Endothelial cell of umbilical vein (primary cell): ENCODE data around the gene ZNF329. TPM values are rescaled to one million over a fixed set of nuclear protein-coding genes. Genes with fewer than 3 reads are reported as not detected.

Experiments used
- BruUV-seq: library from RNA; stranded (reverse); fragments of 400-500 nt; replicated peaks from 2 replicates; lab custom pipeline; 2021; lab: Mats Ljungman, UMichigan
- CTCF ChIA-PET: fragments of 300-600, 350-600 bp; sonication (Branson Sonifier 250); formaldehyde crosslinking; loops from one replicate; lab custom pipeline; 2021; ENCODE audit warnings: antibody characterized with exemption, inconsistent platforms; lab: Charles Lee
- POLR2A ChIA-PET: fragments of 300-600, 350-600 bp; sonication (Branson Sonifier 250); formaldehyde crosslinking; loops from one replicate; lab custom pipeline; 2021; ENCODE audit warnings: antibody characterized with exemption, inconsistent platforms; lab: Charles Lee
- DNase-seq: peaks from one replicate; pipeline ENCODE4 v3.0.0-alpha.2; 2011; ENCODE audit warnings: low read depth, low spot score
- FAIRE-seq: peaks from 2 replicates; lab custom pipeline; 2011; peaks lifted over from hg19 to GRCh38; lab: Jason Lieb, UNC
- H2AFZ ChIP-seq: 2 replicates; pipeline ENCODE4 v1.6.0; 2012; ENCODE audit warnings: low read depth, low read length, control low read depth, inconsistent platforms
- H3K27ac ChIP-seq: 2 replicates; pipeline ENCODE4 v1.5.1; 2011; ENCODE audit warnings: low read depth, mild to moderate bottlenecking, control low read depth, low read length, moderate library complexity; ENCODE audit not compliant: insufficient read depth
- H3K27me3 ChIP-seq, 2 experiments: 2 replicates each; pipeline versions ENCODE4 v1.6.0 to v1.6.1; 2011; ENCODE audit warnings: low read length in 2 of 2, mixed read lengths in 1 of 2; ENCODE audit not compliant: control insufficient read depth in 2 of 2, insufficient read depth in 2 of 2
- H3K36me3 ChIP-seq, 2 experiments: 2 replicates in 1 of 2; 3 replicates in 1 of 2; pipeline ENCODE4 v1.5.1; 2011; ENCODE audit warnings: low read length in 2 of 2, mild to moderate bottlenecking in 1 of 2, moderate library complexity in 1 of 2; ENCODE audit not compliant: control insufficient read depth in 2 of 2, insufficient read depth in 2 of 2; ENCODE audit errors: extremely low read depth in 1 of 2
- H3K4me1 ChIP-seq: 3 replicates; pipeline ENCODE4 v1.5.1; 2011; ENCODE audit warnings: mild to moderate bottlenecking, low read length; ENCODE audit not compliant: control insufficient read depth, insufficient read depth; ENCODE audit errors: extremely low read depth
- H3K4me2 ChIP-seq: 2 replicates; pipeline ENCODE4 v1.6.1; 2011; ENCODE audit warnings: low read length, control low read depth, mixed read lengths; ENCODE audit not compliant: insufficient read depth
- H3K4me3 ChIP-seq, 3 experiments: fragments of 200-600 bp in 1 of 3; sonication (generic), shearing (Covaris generic) in 1 of 3; replicated peaks in 1 of 3; 2 replicates each; pipeline ENCODE4 v1.5.1; 2011 to 2016; ENCODE audit warnings: control low read depth in 3 of 3, low read length in 3 of 3, mild to moderate bottlenecking in 2 of 3, inconsistent platforms in 1 of 3, low read depth in 1 of 3, moderate library complexity in 1 of 3; ENCODE audit not compliant: insufficient read depth in 1 of 3
- H3K79me2 ChIP-seq: 2 replicates; pipeline ENCODE4 v1.6.0; 2012; ENCODE audit warnings: low read length, inconsistent platforms; ENCODE audit not compliant: control insufficient read depth, insufficient read depth
- H3K9ac ChIP-seq: replicated peaks from 2 replicates; pipeline ENCODE3; 2011; ENCODE audit warnings: low read length, control low read depth; ENCODE audit not compliant: insufficient read depth; ENCODE audit errors: extremely low read depth
- H3K9me1 ChIP-seq: replicated peaks from 3 replicates; pipeline ENCODE4 v1.6.0; 2011; ENCODE audit warnings: mild to moderate bottlenecking, low read length; ENCODE audit not compliant: control insufficient read depth, insufficient read depth; ENCODE audit errors: extremely low read depth
- H3K9me3 ChIP-seq: replicated peaks from 2 replicates; pipeline ENCODE4 v1.5.1; 2012; ENCODE audit warnings: low read length, inconsistent platforms; ENCODE audit not compliant: control insufficient read depth, insufficient read depth
- H4K20me1 ChIP-seq: replicated peaks from 2 replicates; pipeline ENCODE3; 2011; ENCODE audit warnings: mild to moderate bottlenecking, low read length; ENCODE audit not compliant: control insufficient read depth, insufficient read depth; ENCODE audit errors: extremely low read depth
- CTCF ChIP-seq, 2 donors: IDR thresholded peaks; 1 replicate in 1 of 2; 2 replicates in 1 of 2; pipeline ENCODE4 v1.5.1; 2011; ENCODE audit warnings: low read length in 2 of 2, mild to moderate bottlenecking in 2 of 2, moderate library complexity in 2 of 2, control low read depth in 1 of 2, inconsistent platforms in 1 of 2, low read depth in 1 of 2; ENCODE audit not compliant: insufficient read depth in 1 of 2; ENCODE audit errors: extremely low read depth in 1 of 2
- EZH2 ChIP-seq: IDR thresholded peaks from 2 replicates; pipeline ENCODE4 v1.6.1; 2012; ENCODE audit warnings: borderline replicate concordance, low read depth, mild to moderate bottlenecking, moderate library complexity, low read length, inconsistent platforms; ENCODE audit not compliant: severe bottlenecking
- FOS ChIP-seq: IDR thresholded peaks from 2 replicates; pipeline ENCODE4 v1.6.1; 2011; ENCODE audit warnings: mild to moderate bottlenecking, low read length, moderate library complexity, borderline replicate concordance; ENCODE audit not compliant: insufficient read depth
- GATA2 ChIP-seq: IDR thresholded peaks from 2 replicates; pipeline ENCODE4 v1.7.0; 2011; ENCODE audit warnings: low read depth, mild to moderate bottlenecking, moderate library complexity, mixed read lengths, low read length; ENCODE audit not compliant: insufficient read length, insufficient read depth
- JUN ChIP-seq: IDR thresholded peaks from 2 replicates; pipeline ENCODE4 v1.6.1; 2011; ENCODE audit warnings: borderline replicate concordance, low read depth; ENCODE audit not compliant: insufficient read length, insufficient read depth
- MAX ChIP-seq: IDR thresholded peaks from 2 replicates; pipeline ENCODE4 v1.6.1; 2011; ENCODE audit not compliant: insufficient read depth, insufficient read length
- MYC ChIP-seq: IDR thresholded peaks from one replicate; pipeline ENCODE4 v1.6.1; 2011; ENCODE audit warnings: mild to moderate bottlenecking, low read depth, low read length
- POLR2A ChIP-seq: IDR thresholded peaks from 2 replicates; pipeline ENCODE4 v1.6.1; 2012; ENCODE audit warnings: low read depth, mild to moderate bottlenecking, control low read depth, low read length
- POLR2AphosphoS5 ChIP-seq: IDR thresholded peaks from 2 replicates; pipeline ENCODE4 v1.6.1; 2012; ENCODE audit warnings: low read depth, mild to moderate bottlenecking, control low read depth, low read length, moderate library complexity; ENCODE audit not compliant: insufficient read depth
- dilution Hi-C: fragments of 300-500 bp; cut with MboI; formaldehyde crosslinking; loops from one replicate; pipeline ENCODE4 v1.15.0; 2019; ENCODE audit warnings: low sequenced_read_pairs; ENCODE audit not compliant: extremely low pct_ligation_motif_present
- intact Hi-C: fragments of 100-400 bp; cut with micrococcal nuclease; formaldehyde crosslinking; loops from one replicate; pipeline ENCODE4 v1.10.0; 2022
- polyA plus RNA-seq, 4 experiments: library from polyadenylated mRNA; depleted of rRNA in 3 of 4; stranded (reverse) in 3 of 4; unstranded in 1 of 4; fragments of >200 nt; gene quantifications; 2 replicates each; pipeline versions ENCODE4 v1.2.1 to v1.2.3, GENCODE V29; 2011 to 2012; ENCODE audit warnings: missing spikeins in 1 of 4
- total RNA-seq: library from RNA; stranded (reverse); gene quantifications from 2 replicates; pipeline ENCODE4 v1.2.3, GENCODE V29; 2021

ZNF329 gene
- total and polyA plus RNA-seq, 2 donors (not counting 3 experiments of a cell fraction or from before 2014, with no cell fraction given), result 3.0 to 5.3 TPM

GRCh38 chr19:58129284-58129683 is 21.3 kb downstream of the ZNF329 start:
- dilution Hi-C loops, result no loop called here
- H3K9me1 ChIP-seq, result no peaks in the 10 kb centered on the region
- FAIRE-seq (no peak), DNase-seq (no peak)
- no peaks in the 10 kb centered on the region for H3K79me2 ChIP-seq
- H3K9ac ChIP-seq, result no peak overlapping the region
- H3K36me3 ChIP-seq, result peaks cover 2 to 19% of the 10 kb centered on the region in 2 experiments
- H3K4me1 ChIP-seq, result no peaks in the 10 kb centered on the region
- intact Hi-C loops, result no loop called here
- no peak overlapping the region for H3K4me3 ChIP-seq
- no peaks in the 10 kb centered on the region for H4K20me1 ChIP-seq
- ChIA-PET CTCF (no interaction called here), POLR2A (no interaction called here)
- TF ChIP-seq POLR2AphosphoS5, result no peak
- TF ChIP-seq POLR2A, result no peak
- TF ChIP-seq GATA2, result no peak
- TF ChIP-seq MYC, result no peak
- no peak for TF ChIP-seq MAX
- no peak for TF ChIP-seq FOS
- no peak for TF ChIP-seq CTCF (IDR thresholded peaks at IDR 0.05; ENCODE audit: extremely low read depth in 1 of 2, insufficient read depth in 1 of 2, low read depth in 1 of 2, low read length in 2 of 2)
- no peak for TF ChIP-seq JUN
- no peak for TF ChIP-seq EZH2
- H3K27ac ChIP-seq, result no peak overlapping the region
- H3K27me3 ChIP-seq, result no peaks in the 10 kb centered on the region
- no peak overlapping the region for H3K4me2 ChIP-seq
- no TSS peak for BruUV-seq
- peaks cover 33% of the 10 kb centered on the region for H3K9me3 ChIP-seq
- no peak overlapping the region for H2AFZ ChIP-seq
